ENCODE data around the gene NEK4. TPM values are rescaled to one million over a fixed set of nuclear protein-coding genes. Genes with fewer than 3 reads are reported as not detected.

The NEK4 gene
- polyA plus RNA-seq, 1 experiment, result 14.4 TPM

GRCh38 chr3:52671676-52672075, 99.1 kb downstream of the NEK4 start:
- Histone ChIP-seq H3K4me3 (ENCODE audit: low read depth, low read length) (no peak overlapping the region), H3K27me3 (ENCODE audit: control insufficient read depth, insufficient read depth, low read length) (no peaks in the 10 kb centered on the region), H3K27ac (ENCODE audit: low read depth, low read length) (no peak overlapping the region), H3K9me3 (ENCODE audit: control insufficient read depth, insufficient read depth, low read length) (no peaks in the 10 kb centered on the region)
- POLR2A ChIA-PET, result interaction anchor here (1.3 to 1.6 kb wide), 2 partner anchors 11 to 19 kb away, joined by 4 to 7 read pairs; no protein-coding TSS in a partner anchor
- CTCF ChIA-PET, result no interaction called here
- DNase-seq (ENCODE audit: low read depth, low spot score), result no peak
- no peak for TF ChIP-seq CTCF (IDR thresholded peaks at IDR 0.05; ENCODE audit: low read depth, low read length)

GRCh38 chr3:52670621-52671521, 99.9 kb downstream of the NEK4 start:
- peak overlapping the region; percentile 23; the same call in 1 of the 2 replicates for H3K4me3 ChIP-seq (ENCODE audit: low read depth, low read length)
- no peaks in the 10 kb centered on the region for H3K9me3 ChIP-seq (ENCODE audit: control insufficient read depth, insufficient read depth, low read length)
- peak overlapping the region; percentile 91 for H3K27ac ChIP-seq (ENCODE audit: low read depth, low read length)
- CTCF ChIA-PET, result no interaction called here
- TF ChIP-seq CTCF (IDR thresholded peaks at IDR 0.05; ENCODE audit: low read depth, low read length), result no peak
- peak; percentile 99 for DNase-seq (ENCODE audit: low read depth, low spot score)
- POLR2A ChIA-PET, result interaction anchor here (0.7 to 1.6 kb wide), 7 partner anchors 8 to 56 kb away, joined by 3 to 7 read pairs (median 4); partner anchors contain the start of genes GLT8D1 and SPCS1
- no peaks in the 10 kb centered on the region for H3K27me3 ChIP-seq (ENCODE audit: control insufficient read depth, insufficient read depth, low read length)

DNA sequence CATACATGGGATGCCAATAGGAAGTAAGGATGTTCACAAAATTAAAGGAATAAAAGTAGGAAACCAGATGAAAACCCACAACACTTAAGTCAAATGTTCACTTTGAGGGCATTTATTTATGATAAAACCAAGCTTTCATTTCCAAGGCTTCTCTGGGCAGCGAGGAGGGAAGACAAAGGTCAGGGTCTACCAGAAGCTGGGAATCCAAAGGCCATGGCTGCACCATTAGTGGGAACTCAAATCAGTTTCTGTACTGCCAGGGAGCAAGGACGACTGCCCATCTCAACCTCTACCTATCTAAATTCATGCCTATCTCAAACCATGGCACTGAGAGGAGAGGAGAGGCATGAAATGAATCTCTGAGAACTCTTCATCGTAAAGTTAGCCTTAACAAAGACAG, 107.6 kb downstream of the NEK4 start:
- Histone ChIP-seq H3K9me3 (ENCODE audit: control insufficient read depth, insufficient read depth, low read length) (no peaks in the 10 kb centered on the region), H3K27me3 (ENCODE audit: control insufficient read depth, insufficient read depth, low read length) (no peaks in the 10 kb centered on the region), H3K27ac (ENCODE audit: low read depth, low read length) (no peak overlapping the region), H3K4me3 (ENCODE audit: low read depth, low read length) (no peak overlapping the region)
- ChIA-PET CTCF (no interaction called here), POLR2A (no interaction called here)
- no peak for DNase-seq (ENCODE audit: low read depth, low spot score)
- TF ChIP-seq CTCF (IDR thresholded peaks at IDR 0.05; ENCODE audit: low read depth, low read length), result no peak

DNA sequence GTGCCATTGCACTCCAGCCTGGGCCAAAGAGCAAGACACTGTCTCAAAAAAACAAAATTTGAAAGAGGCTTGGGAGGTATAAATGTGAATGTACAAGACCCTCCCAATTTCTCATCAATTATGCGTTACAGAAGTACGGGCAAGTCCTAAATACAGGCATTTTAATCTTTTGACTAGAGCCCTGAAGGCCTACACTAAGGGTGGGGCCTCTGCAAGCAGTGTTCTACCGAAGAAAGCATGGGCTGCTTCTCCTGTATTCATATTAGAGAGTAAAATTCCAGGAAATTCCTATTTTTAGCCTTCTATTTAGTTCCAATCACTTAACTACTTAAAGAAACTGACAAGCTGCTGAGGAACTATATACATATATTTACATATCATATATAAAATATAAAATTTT, 110.7 kb downstream of the NEK4 start:
- ChIA-PET CTCF (no interaction called here), POLR2A (no interaction called here)
- Histone ChIP-seq H3K27me3 (ENCODE audit: control insufficient read depth, insufficient read depth, low read length) (no peaks in the 10 kb centered on the region), H3K9me3 (ENCODE audit: control insufficient read depth, insufficient read depth, low read length) (no peaks in the 10 kb centered on the region), H3K4me3 (ENCODE audit: low read depth, low read length) (no peak overlapping the region), H3K27ac (ENCODE audit: low read depth, low read length) (no peak overlapping the region)
- DNase-seq (ENCODE audit: low read depth, low spot score), result no peak
- no peak for TF ChIP-seq CTCF (IDR thresholded peaks at IDR 0.05; ENCODE audit: low read depth, low read length)

Small RNA genes lying within 50 kb of the gene (small RNA-seq; reads per million reads assigned to genes)
- gene AC006254.2 (ENCODE audit: insufficient read length, low read depth) (not detected), gene RF00569 (ENCODE audit: insufficient read length, low read depth) (1,128 reads per million, percentile 96 among the genes with 10 or more reads in this experiment), gene RF01183 (ENCODE audit: insufficient read length, low read depth) (not detected), gene SNORD19 (ENCODE audit: insufficient read length, low read depth) (not detected), gene SNORD19B (ENCODE audit: insufficient read length, low read depth) (not detected), gene SNORD69 (ENCODE audit: insufficient read length, low read depth) (243 reads per million, percentile 92 among the genes with 10 or more reads in this experiment)

Other genes starting within 250 kb of the NEK4 start
- gene NT5DC2, start 237.1 kb downstream of the NEK4 start, polyA plus RNA-seq (2011; rRNA removed), result 97.9 and 154 TPM in 2 replicates
- gene UQCC5, start 234.3 kb downstream of the NEK4 start, polyA plus RNA-seq (2011; rRNA removed), result 8.7 and 9.5 TPM in 2 replicates
- gene PBRM1, start 85.0 kb downstream of the NEK4 start, polyA plus RNA-seq (2011; rRNA removed), result 31.3 and 40.6 TPM in 2 replicates
- 71.6 and 81.7 TPM in 2 replicates for gene GNL3, start 84.9 kb downstream of the NEK4 start, polyA plus RNA-seq (2011; rRNA removed)
- gene GLT8D1, start 65.1 kb downstream of the NEK4 start, polyA plus RNA-seq (2011; rRNA removed), result 127 and 147 TPM in 2 replicates
- 135 and 161 TPM in 2 replicates for gene SPCS1, start 64.8 kb downstream of the NEK4 start, polyA plus RNA-seq (2011; rRNA removed)
- gene ITIH1, start 6.7 kb upstream of the NEK4 start, polyA plus RNA-seq (2011; rRNA removed), result not detected in 2 replicates
- 0.72 and 0.86 TPM in 2 replicates for gene ITIH3, start 23.9 kb upstream of the NEK4 start, polyA plus RNA-seq (2011; rRNA removed)
- gene ITIH4, start 59.7 kb upstream of the NEK4 start, polyA plus RNA-seq (2011; rRNA removed), result 0.63 and 0.64 TPM in 2 replicates
- not detected in 2 replicates for gene MUSTN1, start 64.1 kb upstream of the NEK4 start, polyA plus RNA-seq (2011; rRNA removed)
- 10.0 and 12.5 TPM in 2 replicates for gene STIMATE, start 126.6 kb upstream of the NEK4 start, polyA plus RNA-seq (2011; rRNA removed)